ENCODE data around the gene BFSP2.

GRCh38 chr3:133489466-133490085, 89.7 kb downstream of the BFSP2 start:
- TF ChIP-seq EP300 (IDR thresholded peaks at IDR 0.05) (no peak), CTCF (IDR thresholded peaks at IDR 0.05) (no peak), POLR2A (IDR thresholded peaks at IDR 0.05) (no peak), POLR2AphosphoS5 (IDR thresholded peaks at IDR 0.05) (no peak)
